DND-41 (cell line): ENCODE data around the gene LIME1.

ENCODE experiments used
- ATAC-seq: fragments of 200-7000 bp; cut with Tn5 transposase; 3 replicates; pipeline ENCODE4 v1.9.1; 2021; ENCODE audit warnings: low read depth; ENCODE audit not compliant: insufficient read depth
- DNase-seq: peaks from one replicate; pipeline ENCODE4 v3.0.0-alpha.2; 2020
- H2AFZ ChIP-seq: 2 replicates; pipeline ENCODE4 v1.6.0; 2012; ENCODE audit warnings: low read depth, low read length
- H3K27ac ChIP-seq: 2 replicates; pipeline ENCODE4 v1.5.1; 2012; ENCODE audit warnings: low read length, inconsistent platforms
- H3K27me3 ChIP-seq: fragments of 200-600 bp; sonication (generic); 2 replicates; pipeline ENCODE4 v1.6.0; 2012; ENCODE audit warnings: low read length, mild to moderate bottlenecking, inconsistent platforms; ENCODE audit not compliant: insufficient read depth, poor library complexity
- H3K36me3 ChIP-seq: 2 replicates; pipeline ENCODE4 v1.5.1; 2012; ENCODE audit warnings: low read length, inconsistent platforms; ENCODE audit not compliant: insufficient read depth
- H3K4me1 ChIP-seq: 2 replicates; pipeline ENCODE4 v1.5.1; 2012; ENCODE audit warnings: mild to moderate bottlenecking, low read length; ENCODE audit not compliant: insufficient read depth
- H3K4me2 ChIP-seq: 2 replicates; pipeline ENCODE4 v1.6.0; 2012; ENCODE audit warnings: mild to moderate bottlenecking, moderate library complexity, low read length, inconsistent platforms; ENCODE audit not compliant: insufficient read depth
- H3K4me3 ChIP-seq, 2 experiments: fragments of 200-600 bp in 1 of 2; shearing (Covaris generic) in 1 of 2; 2 replicates each; pipeline ENCODE4 v1.5.1; 2012 to 2016; ENCODE audit warnings: inconsistent platforms in 2 of 2, low read length in 2 of 2, mild to moderate bottlenecking in 2 of 2, low read depth in 1 of 2, moderate library complexity in 1 of 2
- H3K79me2 ChIP-seq: 2 replicates; pipeline ENCODE4 v1.6.0; 2012; ENCODE audit warnings: low read length, inconsistent platforms; ENCODE audit not compliant: insufficient read depth
- H3K9ac ChIP-seq: 2 replicates; pipeline ENCODE4 v1.6.0; 2012; ENCODE audit warnings: low read depth, mild to moderate bottlenecking, inconsistent platforms, low read length, moderate library complexity
- H3K9me3 ChIP-seq: 2 replicates; pipeline ENCODE4 v1.5.1; 2012; ENCODE audit warnings: low read length, moderate library complexity, mild to moderate bottlenecking, inconsistent platforms; ENCODE audit not compliant: insufficient read depth, severe bottlenecking
- H4K20me1 ChIP-seq: 2 replicates; pipeline ENCODE4 v1.6.0; 2012; ENCODE audit warnings: low read length; ENCODE audit not compliant: insufficient read depth
- CTCF ChIP-seq: IDR thresholded peaks from 2 replicates; pipeline ENCODE4 v1.5.1; 2012; ENCODE audit warnings: borderline replicate concordance, low read length, moderate library complexity, mild to moderate bottlenecking; ENCODE audit not compliant: poor library complexity, severe bottlenecking; ENCODE audit errors: extremely low read depth
- EZH2 ChIP-seq: IDR thresholded peaks from 3 replicates; pipeline ENCODE4 v1.6.1; 2012; ENCODE audit warnings: borderline replicate concordance, low read depth, mild to moderate bottlenecking, moderate library complexity, low read length, inconsistent platforms; ENCODE audit not compliant: severe bottlenecking

The LIME1 gene

GRCh38 chr20:63746751-63747315, 10.4 kb downstream of the LIME1 start:
- Histone ChIP-seq H2AFZ (no peak overlapping the region), H4K20me1 (peaks cover 5% of the 10 kb centered on the region; the same call in 1 of the 2 replicates), H3K27ac (no peak overlapping the region), H3K36me3 (peaks cover 15% of the 10 kb centered on the region), H3K4me1 (peaks cover 16% of the 10 kb centered on the region), H3K4me3 (no peak overlapping the region), H3K9me3 (no peaks in the 10 kb centered on the region), H3K27me3 (no peaks in the 10 kb centered on the region), H3K4me2 (no peak overlapping the region), H3K79me2 (no peaks in the 10 kb centered on the region), H3K9ac (no peak overlapping the region)
- TF ChIP-seq EZH2 (no peak), CTCF (no peak)
- DNase-seq (no peak), ATAC-seq (no peak)

GRCh38 chr20:63747622-63748069, 11.2 kb downstream of the LIME1 start:
- Histone ChIP-seq H3K9ac (no peak overlapping the region), H3K9me3 (no peaks in the 10 kb centered on the region), H3K36me3 (peaks cover 7% of the 10 kb centered on the region), H3K27me3 (no peaks in the 10 kb centered on the region), H3K4me1 (peaks cover 15% of the 10 kb centered on the region), H2AFZ (no peak overlapping the region), H4K20me1 (peaks cover 2% of the 10 kb centered on the region; the same call in 1 of the 2 replicates), H3K27ac (no peak overlapping the region), H3K79me2 (no peaks in the 10 kb centered on the region), H3K4me3 (no peak overlapping the region), H3K4me2 (no peak overlapping the region)
- TF ChIP-seq EZH2 (no peak), CTCF (no peak)
- ATAC-seq (no peak), DNase-seq (no peak)

GRCh38 chr20:63748070-63748933, 11.8 kb downstream of the LIME1 start:
- H3K4me3 ChIP-seq, result no peak overlapping the region

More at GRCh38 chr20:63748070-63748933, 11.8 kb downstream of the LIME1 start:
- H3K4me1 ChIP-seq, result peaks cover 15% of the 10 kb centered on the region
- no peaks in the 10 kb centered on the region for H3K27me3 ChIP-seq
- no peak overlapping the region for H2AFZ ChIP-seq
- no peak overlapping the region for H3K27ac ChIP-seq
- no peaks in the 10 kb centered on the region for H4K20me1 ChIP-seq
- no peaks in the 10 kb centered on the region for H3K9me3 ChIP-seq
- no peaks in the 10 kb centered on the region for H3K79me2 ChIP-seq
- H3K4me2 ChIP-seq, result no peak overlapping the region
- peaks cover 2% of the 10 kb centered on the region for H3K36me3 ChIP-seq
- no peak for TF ChIP-seq CTCF
- TF ChIP-seq EZH2, result no peak
- ATAC-seq, result no peak
- no peak for DNase-seq
- no peak overlapping the region for H3K9ac ChIP-seq
